Effector CD8-positive, alpha-beta T cell (primary cell): Measurements from ENCODE around the gene NBL1.
A peak's percentile ranks its signal among the peaks of the same experiment; 100 is the strongest.

Source experiments
- DNase-seq: peaks from one replicate; lab custom pipeline; 2025; lab: John Stamatoyannopoulos, UW

Gene NBL1

DNA sequence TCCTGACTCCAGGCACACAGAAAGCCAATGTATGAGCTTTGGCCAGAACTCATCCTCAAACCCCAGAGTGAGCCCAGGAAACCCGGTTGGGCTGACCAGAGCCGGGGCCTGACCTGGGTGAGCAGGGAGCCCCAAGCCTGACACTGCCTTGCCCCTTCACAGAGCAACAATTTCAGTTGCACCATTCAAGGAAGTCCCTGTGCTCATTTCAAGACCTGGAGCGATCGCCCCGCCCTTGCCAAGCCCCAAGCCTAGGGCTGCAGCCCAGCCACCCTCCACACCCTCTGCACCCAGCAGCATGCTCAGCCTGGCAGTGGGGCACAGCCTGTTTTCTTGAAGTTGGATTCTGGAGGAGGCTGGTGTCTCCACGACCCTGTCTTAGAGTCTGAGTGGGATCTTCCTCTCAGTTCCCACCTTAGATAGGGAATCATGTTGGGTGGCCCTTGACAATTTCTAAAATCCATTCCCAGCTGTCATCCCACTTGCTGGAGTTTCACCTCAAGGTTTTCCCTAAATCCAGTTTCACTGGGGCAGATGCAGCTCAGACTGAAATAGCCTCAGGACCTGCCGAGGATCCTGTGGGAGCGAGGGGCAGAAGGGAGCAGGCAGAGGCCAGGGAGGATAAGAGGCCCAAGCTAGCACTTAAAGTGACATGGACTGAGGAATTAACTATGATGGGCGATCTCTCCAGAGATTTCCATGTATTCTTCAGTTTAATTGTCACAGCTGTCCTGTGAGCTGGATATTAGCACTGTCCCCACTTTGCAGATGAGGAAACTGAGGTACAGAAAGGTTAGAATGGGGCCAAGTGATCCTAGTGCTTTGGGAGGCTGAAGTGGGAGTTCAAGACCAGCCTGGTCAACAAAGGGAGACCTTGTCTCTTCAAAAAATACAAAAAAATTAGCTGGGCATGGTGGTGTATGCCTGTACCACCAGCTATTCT lies 2.5 kb downstream of the NBL1 start:
- no peak for DNase-seq

DNA sequence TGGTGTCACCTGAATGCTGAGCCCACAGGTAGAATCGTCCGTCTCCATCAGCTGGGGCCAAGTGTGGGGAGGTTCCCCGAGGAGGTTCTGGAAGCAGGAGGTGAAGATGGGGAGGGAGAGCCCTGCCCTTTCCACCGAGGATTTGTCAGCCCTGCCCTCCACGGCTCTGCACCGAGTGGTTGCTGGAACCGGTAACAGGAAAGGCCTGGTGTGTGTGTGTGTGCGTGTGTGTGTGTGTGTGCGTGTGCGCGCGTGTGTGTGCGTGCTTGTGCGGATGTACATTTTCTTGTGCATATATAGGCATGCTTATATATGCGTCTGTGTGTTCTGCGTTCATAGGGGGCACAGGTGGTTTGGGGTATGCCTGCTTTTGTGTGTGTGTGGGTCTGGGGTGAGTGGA lies 3.5 kb downstream of the NBL1 start:
- no peak for DNase-seq

DNA sequence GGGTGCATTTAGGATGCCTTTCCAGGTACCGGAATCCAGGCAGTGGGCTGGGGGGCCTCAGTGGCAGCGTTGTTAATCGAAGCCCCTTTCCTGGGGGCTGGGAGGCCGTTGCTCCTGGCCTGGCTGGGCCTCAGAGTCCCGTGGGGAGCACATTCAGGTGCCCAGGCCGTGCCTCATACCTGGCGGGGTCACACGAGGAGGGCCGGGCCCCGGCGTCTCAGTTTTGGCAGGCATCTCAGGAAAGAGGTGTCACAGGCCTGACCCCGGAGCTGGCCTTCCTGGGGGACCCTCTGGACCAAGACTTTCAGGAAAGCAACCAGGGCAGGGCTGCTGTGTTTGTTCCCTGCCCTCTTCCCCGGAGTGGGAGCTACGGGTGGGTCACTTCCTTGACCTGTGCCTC lies 4.1 kb downstream of the NBL1 start:
- DNase-seq, result no peak

DNA sequence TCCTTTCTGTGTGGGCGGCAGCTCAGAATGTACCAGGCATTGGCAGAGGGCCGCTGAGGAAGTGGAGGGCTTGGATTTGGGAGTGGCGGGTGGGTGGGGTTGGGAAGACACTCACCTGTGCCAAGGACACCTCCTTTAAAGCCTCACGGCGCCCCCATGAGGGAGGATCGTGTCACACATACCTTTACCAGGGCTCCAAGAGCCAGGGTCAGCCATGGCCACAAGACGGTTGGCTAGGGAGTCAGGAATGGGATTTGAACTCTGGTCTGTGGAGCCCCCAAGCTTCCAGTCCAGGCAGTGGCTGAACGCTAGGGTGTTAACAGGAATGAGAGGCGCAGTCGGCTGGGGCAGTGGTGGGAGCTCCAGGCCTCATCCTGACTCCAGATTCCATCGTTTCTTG lies 4.6 kb downstream of the NBL1 start:
- DNase-seq, result no peak

DNA sequence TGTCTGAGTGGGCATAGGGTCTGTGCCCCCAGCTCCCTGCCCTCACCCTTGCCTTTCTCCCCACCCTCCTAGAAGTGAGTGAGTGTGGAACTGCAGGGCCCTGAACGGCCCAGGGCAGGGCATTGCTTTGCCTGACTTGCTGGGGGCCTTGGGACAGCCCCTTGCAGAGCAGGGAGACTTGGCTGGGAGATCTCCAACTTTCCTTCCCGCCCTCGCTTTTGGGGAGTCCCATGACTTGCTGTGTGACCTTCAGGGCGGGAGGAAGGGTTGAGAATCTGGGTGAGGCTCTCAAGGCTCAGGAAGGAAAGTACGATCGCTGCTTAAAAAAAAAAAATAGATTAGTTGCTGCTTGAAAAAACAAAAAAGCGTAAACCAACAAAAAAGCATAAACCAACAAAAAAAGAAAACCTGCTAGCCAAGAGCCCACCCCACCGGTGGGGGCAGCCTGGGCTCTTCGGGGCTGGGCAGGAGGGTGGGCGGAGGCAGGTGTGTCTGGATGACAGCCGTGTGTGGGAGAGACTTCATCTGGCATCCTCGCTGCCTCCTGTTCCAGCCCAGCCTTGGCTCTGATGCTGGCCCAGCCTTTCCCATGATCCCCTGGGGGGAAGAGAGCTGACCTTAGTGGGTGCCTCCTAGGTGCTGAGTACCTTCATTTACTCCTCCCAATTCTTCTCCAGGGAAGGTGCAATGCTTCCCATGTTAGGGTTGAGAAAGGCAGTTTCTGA lies 6.5 kb downstream of the NBL1 start:
- no peak for DNase-seq

DNA sequence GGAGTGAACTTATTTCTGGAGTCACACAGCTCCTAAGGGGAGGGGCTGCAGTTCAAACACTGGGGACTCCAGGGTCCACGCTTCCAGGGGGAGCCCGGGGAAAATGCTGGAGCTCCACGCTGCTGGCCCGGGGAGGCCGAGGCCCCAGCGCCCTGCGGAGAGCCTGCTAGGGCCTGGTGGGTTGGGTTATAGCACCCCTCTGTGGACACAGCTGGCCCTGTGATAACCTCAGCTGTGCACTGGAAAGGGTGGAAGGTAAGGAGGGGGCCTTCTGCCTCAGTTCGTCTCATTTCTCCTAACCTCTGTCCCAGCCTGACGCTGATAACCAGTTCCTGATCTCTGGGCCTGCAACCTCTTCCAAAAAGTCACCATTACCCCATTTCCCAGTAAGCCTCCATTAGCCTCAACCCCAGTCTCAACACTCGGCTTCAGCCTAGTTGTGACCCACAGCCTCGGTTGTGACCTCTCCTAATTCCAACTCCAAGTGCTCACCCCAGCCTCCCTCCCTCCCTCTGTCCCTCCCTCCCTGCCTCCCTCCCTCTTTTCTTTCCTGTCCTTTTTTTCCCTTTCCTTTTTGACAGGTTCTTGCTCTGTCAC lies 7.1 kb downstream of the NBL1 start:
- peak; percentile 14 for DNase-seq

DNA sequence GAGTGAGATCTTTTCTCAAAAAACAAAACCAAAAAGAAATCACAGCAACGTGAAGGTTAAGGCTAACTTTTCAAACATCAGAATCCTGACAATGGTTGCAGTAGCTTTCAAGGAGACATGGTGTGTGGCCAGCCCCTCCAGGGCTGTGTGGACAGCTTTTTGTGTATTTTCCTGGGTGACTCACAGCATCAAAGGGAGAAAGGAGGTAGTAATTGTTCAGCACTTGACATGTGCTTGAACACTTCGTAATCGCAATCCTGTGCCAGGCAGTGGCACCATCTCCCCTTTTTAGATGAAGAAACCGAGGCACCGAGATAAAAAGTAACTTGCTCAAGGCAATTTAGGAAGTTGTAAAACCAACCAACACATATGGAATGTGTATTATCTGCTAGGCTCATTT lies 10.3 kb downstream of the NBL1 start:
- DNase-seq, result no peak

DNA sequence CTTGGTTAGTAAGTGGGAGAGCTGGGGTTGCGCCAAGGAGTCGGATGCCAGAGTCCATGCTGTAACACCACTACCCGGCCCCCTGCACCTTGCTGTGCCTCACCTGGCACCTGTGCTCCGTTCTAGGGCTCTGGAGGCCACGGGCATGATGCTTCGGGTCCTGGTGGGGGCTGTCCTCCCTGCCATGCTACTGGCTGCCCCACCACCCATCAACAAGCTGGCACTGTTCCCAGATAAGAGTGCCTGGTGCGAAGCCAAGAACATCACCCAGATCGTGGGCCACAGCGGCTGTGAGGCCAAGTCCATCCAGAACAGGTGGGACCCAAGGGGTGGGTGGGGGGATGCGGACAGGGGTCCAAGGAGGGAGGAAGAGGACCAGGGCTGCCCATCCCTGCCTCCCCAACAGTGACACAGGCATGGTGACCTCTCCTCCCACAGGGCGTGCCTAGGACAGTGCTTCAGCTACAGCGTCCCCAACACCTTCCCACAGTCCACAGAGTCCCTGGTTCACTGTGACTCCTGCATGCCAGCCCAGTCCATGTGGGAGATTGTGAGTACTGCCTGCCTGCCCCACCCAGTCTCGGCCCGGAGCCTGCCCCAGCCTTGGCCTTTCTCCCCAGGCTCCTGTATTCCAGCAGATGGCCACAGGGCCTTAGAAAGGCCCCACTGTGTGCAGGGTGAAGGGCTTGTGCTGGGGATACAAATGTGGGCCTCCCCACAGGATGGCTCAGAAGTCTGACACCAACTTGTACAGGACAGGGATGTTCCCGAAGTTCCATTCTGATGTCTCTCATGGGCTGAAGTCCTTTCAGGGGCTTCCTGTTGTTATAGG lies 11.0 kb downstream of the NBL1 start:
- no peak for DNase-seq

DNA sequence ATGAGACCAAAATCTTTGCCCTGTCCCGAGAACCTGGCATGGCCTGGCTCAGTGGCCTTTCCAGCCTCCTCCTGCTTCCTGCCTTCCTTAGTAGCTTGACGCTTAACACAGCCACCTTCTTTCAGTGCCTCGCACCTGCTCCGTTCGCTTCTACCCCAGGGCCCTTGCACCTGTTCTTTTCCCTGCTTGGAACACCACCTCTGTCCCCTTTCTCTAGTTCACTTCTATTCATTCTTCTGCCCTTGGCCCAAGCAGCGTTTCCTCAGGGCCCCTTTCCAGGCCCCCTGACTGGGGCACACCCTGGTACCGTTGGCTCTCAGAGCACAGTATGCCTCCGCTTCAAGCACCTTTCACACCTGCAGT lies 11.6 kb downstream of the NBL1 start:
- no peak for DNase-seq

DNA sequence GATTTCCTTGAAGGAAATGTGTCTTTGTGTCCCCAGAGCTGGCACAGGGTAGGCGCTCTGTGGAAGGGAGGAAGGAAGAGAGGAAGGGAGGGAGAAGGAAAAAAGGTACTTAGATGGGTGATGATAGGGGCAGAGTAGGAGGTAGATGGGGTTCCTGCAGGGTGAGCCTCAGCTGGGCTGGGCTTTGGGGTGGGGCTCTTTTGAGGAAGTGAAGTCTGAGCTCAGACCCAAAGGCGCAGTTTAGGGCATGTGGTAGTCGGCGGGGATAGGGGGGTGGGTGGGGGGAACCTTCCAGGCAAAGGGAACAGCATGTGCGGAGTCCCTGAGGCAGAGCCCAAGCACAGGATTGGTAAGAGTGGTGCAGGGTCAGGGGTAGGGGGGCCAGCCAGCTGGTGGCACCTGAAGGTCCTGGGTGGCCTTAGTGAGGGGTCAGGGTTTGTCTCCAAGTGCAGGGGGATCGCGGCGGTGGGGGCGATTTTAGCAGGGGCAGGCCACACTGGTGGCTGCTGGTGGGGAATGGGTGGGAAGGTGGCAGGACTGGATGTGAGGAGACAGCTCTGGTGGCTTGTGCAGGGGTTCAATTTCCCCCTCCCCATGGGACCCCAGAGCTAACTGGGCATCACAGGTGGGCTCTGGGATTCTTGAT lies 12.1 kb downstream of the NBL1 start:
- DNase-seq, result no peak

DNA sequence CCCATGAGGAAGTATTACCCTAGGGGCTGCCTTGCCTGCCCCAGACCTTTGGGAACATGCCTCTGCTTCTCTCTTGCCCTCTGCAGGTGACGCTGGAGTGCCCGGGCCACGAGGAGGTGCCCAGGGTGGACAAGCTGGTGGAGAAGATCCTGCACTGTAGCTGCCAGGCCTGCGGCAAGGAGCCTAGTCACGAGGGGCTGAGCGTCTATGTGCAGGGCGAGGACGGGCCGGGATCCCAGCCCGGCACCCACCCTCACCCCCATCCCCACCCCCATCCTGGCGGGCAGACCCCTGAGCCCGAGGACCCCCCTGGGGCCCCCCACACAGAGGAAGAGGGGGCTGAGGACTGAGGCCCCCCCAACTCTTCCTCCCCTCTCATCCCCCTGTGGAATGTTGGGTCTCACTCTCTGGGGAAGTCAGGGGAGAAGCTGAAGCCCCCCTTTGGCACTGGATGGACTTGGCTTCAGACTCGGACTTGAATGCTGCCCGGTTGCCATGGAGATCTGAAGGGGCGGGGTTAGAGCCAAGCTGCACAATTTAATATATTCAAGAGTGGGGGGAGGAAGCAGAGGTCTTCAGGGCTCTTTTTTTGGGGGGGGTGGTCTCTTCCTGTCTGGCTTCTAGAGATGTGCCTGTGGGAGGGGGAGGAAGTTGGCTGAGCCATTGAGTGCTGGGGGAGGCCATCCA lies 12.8 kb downstream of the NBL1 start:
- no peak for DNase-seq

DNA sequence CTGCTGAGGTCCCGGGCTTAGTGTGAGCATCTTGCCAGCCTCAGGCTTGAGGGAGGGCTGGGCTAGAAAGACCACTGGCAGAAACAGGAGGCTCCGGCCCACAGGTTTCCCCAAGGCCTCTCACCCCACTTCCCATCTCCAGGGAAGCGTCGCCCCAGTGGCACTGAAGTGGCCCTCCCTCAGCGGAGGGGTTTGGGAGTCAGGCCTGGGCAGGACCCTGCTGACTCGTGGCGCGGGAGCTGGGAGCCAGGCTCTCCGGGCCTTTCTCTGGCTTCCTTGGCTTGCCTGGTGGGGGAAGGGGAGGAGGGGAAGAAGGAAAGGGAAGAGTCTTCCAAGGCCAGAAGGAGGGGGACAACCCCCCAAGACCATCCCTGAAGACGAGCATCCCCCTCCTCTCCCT lies 13.4 kb downstream of the NBL1 start:
- no peak for DNase-seq

DNA sequence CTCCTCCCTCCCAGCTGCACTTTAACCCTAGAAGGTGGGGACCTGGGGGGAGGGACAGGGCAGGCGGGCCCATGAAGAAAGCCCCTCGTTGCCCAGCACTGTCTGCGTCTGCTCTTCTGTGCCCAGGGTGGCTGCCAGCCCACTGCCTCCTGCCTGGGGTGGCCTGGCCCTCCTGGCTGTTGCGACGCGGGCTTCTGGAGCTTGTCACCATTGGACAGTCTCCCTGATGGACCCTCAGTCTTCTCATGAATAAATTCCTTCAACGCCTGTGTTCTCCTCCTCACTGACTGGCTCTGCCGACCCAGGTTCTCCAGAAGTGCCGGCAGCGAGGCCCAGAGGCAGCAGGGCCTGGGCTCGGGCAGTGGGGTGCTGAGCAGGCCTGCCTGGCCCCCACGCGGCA lies 14.1 kb downstream of the NBL1 start:
- DNase-seq, result no peak

DNA sequence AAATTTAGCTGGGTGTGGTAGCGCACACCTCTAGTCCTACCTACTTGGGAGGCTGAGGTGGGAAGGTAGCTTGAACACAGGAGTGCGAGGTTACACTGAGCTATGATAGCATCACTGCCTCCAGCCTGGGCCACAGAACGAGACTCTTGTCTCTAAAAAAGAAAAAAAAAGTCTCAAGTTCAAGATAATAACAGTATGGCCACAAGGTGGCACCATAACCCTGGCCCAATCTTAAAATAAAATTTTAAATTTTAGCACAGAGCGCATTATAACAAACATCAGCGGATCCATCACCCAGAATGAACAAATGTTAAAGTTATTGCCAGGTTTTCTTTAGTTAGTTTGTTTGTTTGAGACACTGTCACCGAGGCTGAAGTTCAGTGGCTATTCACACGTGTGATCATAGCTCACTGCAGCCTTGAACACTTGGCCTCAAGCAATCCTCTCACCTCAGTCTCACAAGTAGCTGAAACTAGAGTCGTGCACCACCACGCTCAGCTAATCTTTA lies 17.7 kb downstream of the NBL1 start:
- peak; percentile 6 for DNase-seq

DNA sequence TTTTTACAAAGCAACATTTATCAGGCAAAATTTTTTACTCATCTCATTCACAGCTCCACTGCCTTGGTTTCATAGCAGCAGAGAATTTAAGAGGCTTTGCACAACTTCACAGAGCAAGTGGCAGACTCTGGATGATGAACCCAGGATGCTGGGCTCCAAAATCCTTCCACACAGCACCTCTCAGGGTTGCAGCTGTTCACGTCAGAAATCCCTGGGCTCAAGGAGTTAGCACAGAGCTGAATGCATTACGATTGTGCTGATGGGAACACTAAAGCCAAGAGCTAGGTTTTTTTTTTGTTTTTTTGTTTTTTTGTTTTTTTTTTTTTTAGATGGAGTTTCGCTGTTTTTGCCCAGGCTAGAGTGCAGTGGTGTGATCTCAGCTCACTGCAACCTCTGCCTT lies 18.2 kb downstream of the NBL1 start:
- no peak for DNase-seq

DNA sequence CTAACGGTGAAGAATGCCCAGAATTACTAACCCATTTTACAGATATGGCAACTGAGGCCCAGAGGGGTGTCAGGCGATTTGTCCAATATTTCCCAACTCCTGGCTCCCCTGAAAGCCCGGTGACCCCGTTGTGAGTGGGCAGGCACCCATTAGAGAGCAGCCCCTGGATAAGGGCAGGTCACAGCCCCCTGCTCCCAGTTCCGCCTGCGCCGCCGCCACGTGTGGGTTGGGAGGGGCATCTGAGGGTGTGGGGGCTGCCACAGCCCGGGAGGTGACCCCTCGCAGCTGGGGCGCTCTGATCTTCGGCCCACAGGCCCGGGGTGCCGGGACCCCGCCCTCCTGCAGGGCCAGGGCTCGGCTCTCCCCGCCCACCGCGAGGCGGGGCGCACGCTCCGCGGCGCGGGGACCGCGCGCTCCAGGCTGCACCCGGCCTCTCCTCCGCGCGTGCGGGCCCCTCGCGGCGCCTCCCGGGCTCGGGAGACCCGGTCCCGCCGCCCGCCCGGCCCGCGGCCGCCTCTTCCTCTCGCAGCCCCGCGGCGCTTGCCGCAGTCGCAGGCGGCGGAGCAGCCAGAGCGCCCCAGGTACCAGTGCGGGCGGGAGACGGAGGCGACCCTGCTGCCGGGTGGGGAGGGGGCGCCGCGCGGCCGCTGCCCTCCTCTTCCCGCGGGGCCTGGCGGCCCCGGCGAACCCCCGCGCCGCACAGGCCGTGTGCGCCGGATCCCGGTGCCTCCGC lies 20.5 kb downstream of the NBL1 start, which contains the start of gene HTR6:
HTR6 (plus strand) TSS at position 423 of the 733 bp plus-strand sequence. CDS start 879 bp downstream, outside the sequence.
- no peak for DNase-seq

DNA sequence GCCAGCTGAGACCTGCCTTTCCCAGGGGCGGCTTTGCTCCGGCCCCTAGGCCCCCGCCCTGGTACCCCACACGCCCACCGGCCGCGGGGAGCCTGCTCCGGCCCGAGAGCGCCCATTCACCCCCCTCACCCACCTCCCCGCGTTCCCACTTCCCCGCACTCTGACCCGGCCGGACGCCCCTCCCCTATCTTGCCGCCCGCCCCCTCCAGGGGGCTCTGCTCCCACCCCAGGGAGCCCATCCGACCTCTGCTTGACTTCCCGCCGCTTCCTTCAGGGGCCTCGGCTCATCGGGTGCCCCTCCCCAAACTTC lies 21.0 kb downstream of the NBL1 start:
- DNase-seq, result no peak

DNA sequence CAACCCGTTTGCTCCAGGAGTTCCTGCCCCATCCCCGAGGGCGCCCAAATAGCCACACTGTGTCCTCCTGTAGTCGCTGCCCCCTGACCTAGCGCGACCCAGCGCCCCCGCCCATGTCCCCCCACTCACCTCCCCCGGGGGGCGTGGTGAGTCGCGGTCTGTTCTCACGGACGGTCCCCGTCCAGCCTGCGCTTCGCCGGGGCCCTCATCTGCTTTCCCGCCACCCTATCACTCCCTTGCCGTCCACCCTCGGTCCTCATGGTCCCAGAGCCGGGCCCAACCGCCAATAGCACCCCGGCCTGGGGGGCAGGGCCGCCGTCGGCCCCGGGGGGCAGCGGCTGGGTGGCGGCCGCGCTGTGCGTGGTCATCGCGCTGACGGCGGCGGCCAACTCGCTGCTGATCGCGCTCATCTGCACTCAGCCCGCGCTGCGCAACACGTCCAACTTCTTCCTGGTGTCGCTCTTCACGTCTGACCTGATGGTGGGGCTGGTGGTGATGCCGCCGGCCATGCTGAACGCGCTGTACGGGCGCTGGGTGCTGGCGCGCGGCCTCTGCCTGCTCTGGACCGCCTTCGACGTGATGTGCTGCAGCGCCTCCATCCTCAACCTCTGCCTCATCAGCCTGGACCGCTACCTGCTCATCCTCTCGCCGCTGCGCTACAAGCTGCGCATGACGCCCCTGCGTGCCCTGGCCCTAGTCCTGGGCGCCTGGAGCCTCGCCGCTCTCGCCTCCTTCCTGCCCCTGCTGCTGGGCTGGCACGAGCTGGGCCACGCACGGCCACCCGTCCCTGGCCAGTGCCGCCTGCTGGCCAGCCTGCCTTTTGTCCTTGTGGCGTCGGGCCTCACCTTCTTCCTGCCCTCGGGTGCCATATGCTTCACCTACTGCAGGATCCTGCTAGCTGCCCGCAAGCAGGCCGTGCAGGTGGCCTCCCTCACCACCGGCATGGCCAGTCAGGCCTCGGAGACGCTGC lies 21.7 kb downstream of the NBL1 start:
- DNase-seq, result no peak

DNA sequence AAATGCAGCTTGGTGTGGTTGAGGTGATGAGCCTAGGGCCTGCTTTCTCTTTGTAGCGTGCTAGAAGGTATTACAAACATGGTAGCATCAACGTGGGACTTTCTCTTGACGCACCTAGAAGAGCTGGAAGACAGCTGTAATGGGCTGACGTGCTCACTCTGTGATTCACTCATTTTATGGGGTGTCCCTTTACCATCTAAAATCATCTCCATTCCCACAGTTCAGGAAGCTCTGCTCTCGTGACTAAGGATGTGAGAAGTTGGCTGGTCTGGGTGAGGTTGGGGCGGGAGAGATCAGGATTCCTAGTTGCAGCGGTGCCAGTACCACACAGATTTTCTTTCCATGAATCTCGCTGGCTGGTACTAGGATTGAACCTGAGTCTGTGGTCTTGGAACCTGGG lies 24.8 kb downstream of the NBL1 start:
- DNase-seq, result no peak
